ENCODE data around the gene BLTP3A.
"Not testable (repeated sequence)": the region's sequence is repeated elsewhere in the genome, so short reads cannot be mapped to it uniquely, and the experiment has no call there.

The BLTP3A gene, protein sequence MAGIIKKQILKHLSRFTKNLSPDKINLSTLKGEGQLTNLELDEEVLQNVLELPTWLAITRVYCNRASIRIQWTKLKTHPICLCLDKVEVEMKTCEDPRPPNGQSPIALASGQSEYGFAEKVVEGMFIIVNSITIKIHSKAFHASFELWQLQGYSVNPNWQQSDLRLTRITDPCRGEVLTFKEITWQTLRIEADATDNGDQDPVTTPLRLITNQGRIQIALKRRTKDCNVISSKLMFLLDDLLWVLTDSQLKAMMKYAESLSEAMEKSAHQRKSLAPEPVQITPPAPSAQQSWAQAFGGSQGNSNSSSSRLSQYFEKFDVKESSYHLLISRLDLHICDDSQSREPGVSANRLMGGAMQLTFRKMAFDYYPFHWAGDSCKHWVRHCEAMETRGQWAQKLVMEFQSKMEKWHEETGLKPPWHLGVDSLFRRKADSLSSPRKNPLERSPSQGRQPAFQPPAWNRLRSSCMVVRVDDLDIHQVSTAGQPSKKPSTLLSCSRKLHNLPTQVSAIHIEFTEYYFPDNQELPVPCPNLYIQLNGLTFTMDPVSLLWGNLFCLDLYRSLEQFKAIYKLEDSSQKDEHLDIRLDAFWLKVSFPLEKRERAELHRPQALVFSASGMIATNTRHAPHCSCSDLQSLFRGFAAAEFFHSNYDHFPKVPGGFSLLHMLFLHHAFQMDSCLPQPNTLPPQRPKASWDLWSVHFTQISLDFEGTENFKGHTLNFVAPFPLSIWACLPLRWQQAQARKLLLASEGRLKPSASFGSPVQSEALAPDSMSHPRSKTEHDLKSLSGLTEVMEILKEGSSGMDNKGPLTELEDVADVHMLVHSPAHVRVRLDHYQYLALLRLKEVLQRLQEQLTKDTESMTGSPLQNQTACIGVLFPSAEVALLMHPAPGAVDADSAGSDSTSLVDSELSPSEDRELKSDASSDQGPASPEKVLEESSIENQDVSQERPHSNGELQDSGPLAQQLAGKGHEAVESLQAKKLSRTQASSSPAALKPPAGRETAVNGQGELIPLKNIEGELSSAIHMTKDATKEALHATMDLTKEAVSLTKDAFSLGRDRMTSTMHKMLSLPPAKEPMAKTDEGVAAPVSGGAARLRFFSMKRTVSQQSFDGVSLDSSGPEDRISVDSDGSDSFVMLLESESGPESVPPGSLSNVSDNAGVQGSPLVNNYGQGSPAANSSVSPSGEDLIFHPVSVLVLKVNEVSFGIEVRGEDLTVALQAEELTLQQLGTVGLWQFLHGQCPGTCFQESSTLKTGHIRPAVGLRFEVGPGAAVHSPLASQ (N-terminal part only)

DNA sequence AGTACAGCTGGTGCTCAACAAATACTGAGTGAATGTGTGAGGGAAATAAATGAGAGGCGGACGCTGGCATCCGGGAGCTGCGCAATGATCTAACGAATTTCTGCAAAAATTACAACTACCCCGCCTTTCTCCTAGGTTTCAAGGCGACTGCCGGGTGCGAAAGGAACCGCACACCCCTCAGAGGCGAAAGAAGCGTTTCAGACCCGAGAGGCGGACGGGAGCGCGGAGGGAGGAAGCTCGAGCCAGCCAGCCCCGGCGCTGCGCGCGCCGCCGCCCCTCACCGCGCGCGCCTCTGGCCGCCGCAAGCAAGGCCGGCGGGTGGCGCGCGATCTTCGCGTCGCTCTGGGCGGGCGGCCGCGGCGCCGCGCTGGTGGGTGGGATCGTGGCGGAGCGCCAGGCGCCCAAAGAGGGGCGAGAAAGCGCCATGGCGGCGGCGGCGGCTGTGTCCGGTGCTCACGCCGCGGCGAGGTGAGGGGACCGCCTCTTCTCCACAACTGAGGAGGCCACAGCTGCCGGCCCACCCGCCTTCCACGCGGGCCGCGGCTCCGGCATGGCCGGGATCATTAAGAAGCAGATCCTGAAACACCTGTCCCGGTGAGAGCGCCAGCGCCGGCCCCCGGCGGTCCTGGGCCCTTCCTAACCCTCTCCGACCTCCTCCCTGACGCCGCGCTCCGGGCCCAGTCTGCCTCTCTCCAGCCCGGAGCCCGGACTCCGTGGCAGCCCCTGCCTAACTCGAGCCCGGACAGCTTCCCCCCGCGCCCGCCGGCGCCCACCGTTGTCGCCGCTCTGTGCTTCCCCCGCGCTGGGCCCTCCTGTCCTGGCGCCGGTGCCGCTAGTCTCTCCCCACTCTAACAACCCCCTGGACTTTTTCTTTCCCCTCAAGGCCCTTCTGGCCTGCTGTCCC is at the start of gene BLTP3A:
Gene BLTP3A, plus strand, starts transcription at position 383 of the 904 bp plus-strand sequence. Its CDS starts 168 bp downstream, at position 551.
- TF ChIP-seq, protein P1, sequence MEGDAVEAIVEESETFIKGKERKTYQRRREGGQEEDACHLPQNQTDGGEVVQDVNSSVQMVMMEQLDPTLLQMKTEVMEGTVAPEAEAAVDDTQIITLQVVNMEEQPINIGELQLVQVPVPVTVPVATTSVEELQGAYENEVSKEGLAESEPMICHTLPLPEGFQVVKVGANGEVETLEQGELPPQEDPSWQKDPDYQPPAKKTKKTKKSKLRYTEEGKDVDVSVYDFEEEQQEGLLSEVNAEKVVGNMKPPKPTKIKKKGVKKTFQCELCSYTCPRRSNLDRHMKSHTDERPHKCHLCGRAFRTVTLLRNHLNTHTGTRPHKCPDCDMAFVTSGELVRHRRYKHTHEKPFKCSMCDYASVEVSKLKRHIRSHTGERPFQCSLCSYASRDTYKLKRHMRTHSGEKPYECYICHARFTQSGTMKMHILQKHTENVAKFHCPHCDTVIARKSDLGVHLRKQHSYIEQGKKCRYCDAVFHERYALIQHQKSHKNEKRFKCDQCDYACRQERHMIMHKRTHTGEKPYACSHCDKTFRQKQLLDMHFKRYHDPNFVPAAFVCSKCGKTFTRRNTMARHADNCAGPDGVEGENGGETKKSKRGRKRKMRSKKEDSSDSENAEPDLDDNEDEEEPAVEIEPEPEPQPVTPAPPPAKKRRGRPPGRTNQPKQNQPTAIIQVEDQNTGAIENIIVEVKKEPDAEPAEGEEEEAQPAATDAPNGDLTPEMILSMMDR (IDR thresholded peaks at IDR 0.05; ENCODE audit: low read depth, low read length) = no peak
- TF ChIP-seq, protein P2, sequence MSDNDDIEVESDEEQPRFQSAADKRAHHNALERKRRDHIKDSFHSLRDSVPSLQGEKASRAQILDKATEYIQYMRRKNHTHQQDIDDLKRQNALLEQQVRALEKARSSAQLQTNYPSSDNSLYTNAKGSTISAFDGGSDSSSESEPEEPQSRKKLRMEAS (IDR thresholded peaks at IDR 0.05; ENCODE audit: low read depth, low read length) = no peak
- TF ChIP-seq POLR2A (IDR thresholded peaks at IDR 0.05; ENCODE audit: extremely low read depth, insufficient read length) (peak; percentile 84), MYC (IDR thresholded peaks at IDR 0.05; ENCODE audit: low read depth, low read length) (peak; percentile 79)
- peak within 1 kb of the TSS; percentile 86 for H3K4me3 ChIP-seq (ENCODE audit: low read depth, low read length)
- DNase-seq (ENCODE audit: low read depth) = peak; percentile 93

DNA sequence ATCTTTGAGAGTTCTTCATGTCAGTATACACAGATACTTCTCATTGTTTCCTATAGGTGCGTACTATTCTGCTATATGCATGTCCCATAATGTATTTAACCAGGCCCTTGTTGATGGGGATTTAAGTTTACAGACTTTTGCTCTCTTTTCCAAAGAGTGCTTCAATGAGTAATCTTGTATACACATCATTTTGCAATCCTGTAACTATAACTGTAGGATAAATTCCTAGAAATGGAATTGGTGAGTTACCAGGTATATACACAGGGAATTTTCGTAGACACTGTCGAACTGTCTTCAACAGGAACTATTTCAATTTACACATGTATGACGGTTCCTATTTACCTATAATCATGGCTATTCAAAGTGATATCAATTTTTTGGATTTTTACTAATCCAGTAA is 49.8 kb upstream of the BLTP3A start:
- TF ChIP-seq POLR2A (IDR thresholded peaks at IDR 0.05; ENCODE audit: extremely low read depth, insufficient read length) (no peak), MYC (IDR thresholded peaks at IDR 0.05; ENCODE audit: low read depth, low read length) (no peak)
- TF ChIP-seq, protein P1 (IDR thresholded peaks at IDR 0.05; ENCODE audit: low read depth, low read length) = no peak
- TF ChIP-seq, protein P2 (IDR thresholded peaks at IDR 0.05; ENCODE audit: low read depth, low read length) = no peak
- no peak overlapping the region for H3K4me3 ChIP-seq (ENCODE audit: low read depth, low read length)
- no peak for DNase-seq (ENCODE audit: low read depth)

DNA sequence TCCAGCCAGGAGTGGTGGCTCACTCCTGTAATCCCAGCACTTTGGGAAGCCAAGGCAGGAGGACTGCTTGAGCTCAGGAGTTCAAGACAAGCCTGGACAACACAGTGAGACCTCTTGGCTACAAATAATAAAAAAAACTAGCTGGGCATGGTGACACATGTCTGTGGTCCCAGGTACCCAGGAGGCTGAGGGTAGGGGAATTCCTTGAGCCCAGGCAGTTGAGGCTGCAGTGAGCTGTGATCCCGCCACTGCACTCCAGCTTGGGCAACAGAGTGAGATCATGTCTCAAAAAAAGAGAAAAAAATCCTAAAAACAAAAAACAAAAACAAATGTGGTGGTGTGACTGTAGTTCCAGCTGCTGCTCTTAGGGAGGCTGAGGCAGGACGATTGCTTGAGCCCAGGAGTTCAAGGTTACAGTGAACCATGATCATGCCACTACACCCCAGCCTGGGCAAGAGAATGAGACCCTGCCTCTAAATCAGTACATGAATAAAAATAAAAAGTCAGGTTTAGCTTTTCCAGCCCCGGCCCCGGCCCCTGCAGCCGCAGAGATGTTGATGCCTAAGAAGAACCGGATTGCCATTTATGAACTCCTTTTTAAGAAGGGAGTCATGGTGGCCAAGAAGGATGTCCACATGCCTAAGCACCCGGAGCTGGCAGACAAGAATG is 48.1 kb upstream of the BLTP3A start:
- no peak for TF ChIP-seq MYC (IDR thresholded peaks at IDR 0.05; ENCODE audit: low read depth, low read length)
- TF ChIP-seq, protein P2 (IDR thresholded peaks at IDR 0.05; ENCODE audit: low read depth, low read length) = no peak
- TF ChIP-seq POLR2A (IDR thresholded peaks at IDR 0.05; ENCODE audit: extremely low read depth, insufficient read length) = no peak
- TF ChIP-seq, protein P1 (IDR thresholded peaks at IDR 0.05; ENCODE audit: low read depth, low read length) = no peak
- H3K4me3 ChIP-seq (ENCODE audit: low read depth, low read length) = no peak overlapping the region
- DNase-seq (ENCODE audit: low read depth) = no peak

DNA sequence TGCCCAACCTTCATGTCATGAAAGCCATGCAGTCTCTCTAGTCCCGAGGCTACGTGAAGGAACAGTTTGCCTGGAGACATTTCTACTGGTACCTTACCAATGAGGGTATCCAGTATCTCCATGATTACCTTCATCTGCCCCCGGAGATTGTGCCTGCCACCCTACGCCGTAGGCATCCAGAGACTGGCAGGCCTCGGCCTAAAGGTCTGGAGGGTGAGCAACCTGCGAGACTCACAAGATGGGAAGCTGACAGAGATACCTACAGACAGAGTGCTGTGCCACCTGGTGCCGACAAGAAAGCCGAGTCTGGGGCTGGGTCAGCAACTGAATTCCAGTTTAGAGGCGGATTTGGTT is 47.6 kb upstream of the BLTP3A start:
- not testable (repeated sequence) for H3K4me3 ChIP-seq (ENCODE audit: low read depth, low read length)

DNA sequence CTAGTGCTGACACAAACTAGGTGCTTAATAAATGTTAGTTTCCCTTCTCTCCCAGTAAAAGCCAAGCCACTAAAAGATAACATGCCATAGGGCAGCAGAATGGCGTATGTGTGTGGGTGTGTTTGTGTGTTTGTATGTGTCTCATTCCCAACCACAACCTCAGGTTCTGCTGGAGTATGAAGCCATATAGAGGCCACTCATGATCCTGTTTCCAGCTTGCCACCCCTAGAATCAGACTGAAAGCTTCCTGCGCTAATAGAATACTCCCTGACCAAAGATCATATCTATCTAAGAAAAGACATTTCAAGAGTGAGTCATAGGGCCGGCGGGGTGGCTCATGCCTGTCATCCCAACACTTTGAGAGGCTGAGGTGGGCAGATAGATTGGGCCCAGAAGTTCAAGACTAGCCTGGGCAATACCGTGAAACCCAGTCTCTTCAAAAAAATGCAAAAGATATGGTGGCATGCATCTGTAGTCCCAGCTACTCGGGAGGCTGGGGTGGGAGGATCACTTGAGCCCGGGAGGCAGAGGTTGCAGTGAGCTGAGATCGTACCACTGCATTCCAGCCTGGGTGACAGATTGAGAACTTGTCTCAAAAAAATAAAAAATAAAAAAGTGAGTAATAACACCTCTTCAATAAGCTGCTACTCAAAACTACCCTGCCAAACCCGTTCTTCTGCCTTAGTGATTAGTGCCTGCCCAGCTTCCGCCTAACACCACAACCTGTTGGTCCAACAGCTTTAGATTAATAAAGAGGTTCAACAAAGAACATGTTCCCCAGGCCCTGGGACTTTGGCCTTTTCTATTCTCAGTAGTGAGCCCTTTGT is 46.4 kb upstream of the BLTP3A start:
- DNase-seq (ENCODE audit: low read depth) = peak; percentile 74
- no peak overlapping the region for H3K4me3 ChIP-seq (ENCODE audit: low read depth, low read length)
- no peak for TF ChIP-seq POLR2A (IDR thresholded peaks at IDR 0.05; ENCODE audit: extremely low read depth, insufficient read length)
- TF ChIP-seq, protein P2 (IDR thresholded peaks at IDR 0.05; ENCODE audit: low read depth, low read length) = no peak
- TF ChIP-seq, protein P1 (IDR thresholded peaks at IDR 0.05; ENCODE audit: low read depth, low read length) = no peak
- TF ChIP-seq MYC (IDR thresholded peaks at IDR 0.05; ENCODE audit: low read depth, low read length) = no peak

More for the DNA sequence above, 47.6 kb upstream of the BLTP3A start:
- not testable (repeated sequence) for DNase-seq (ENCODE audit: low read depth)
